HepG2 (cell line): Measurements from ENCODE around the gene SEH1L.
"Not testable (repeated sequence)": the region's sequence is repeated elsewhere in the genome, so short reads cannot be mapped to it uniquely, and the experiment has no call there.

ENCODE experiments used
- AFF4 ChIP-seq: sonication (generic); formaldehyde crosslinking; IDR thresholded peaks from 2 replicates; pipeline ENCODE4 v1.4.0; 2020; ENCODE audit warnings: missing genetic modification reagents
- CHD4 ChIP-seq: fragments of 200-600 bp; sonication (generic); IDR thresholded peaks from 2 replicates; pipeline ENCODE4 v1.7.0; 2017; ENCODE audit warnings: mild to moderate bottlenecking, low read length, borderline replicate concordance
- CTCF ChIP-seq: sonication (generic); formaldehyde crosslinking; IDR thresholded peaks from 2 replicates; pipeline ENCODE4 v1.5.0; 2020; ENCODE audit warnings: mild to moderate bottlenecking, missing genetic modification reagents, moderate library complexity
- EZH2 ChIP-seq: conservative IDR thresholded peaks from 2 replicates; pipeline ENCODE4 v1.6.1; 2012; ENCODE audit warnings: mild to moderate bottlenecking, low read depth, low read length, moderate library complexity
- FOXC1 ChIP-seq: sonication (generic); formaldehyde crosslinking; IDR thresholded peaks from 2 replicates; pipeline ENCODE4 v1.8.0; 2022; ENCODE audit warnings: mild to moderate bottlenecking, missing genetic modification reagents, borderline replicate concordance
- NR2C2 ChIP-seq: sonication (generic); formaldehyde crosslinking; IDR thresholded peaks from 2 replicates; pipeline ENCODE4 v1.4.0; 2020; ENCODE audit warnings: missing genetic modification reagents, mild to moderate bottlenecking, moderate library complexity, borderline replicate concordance
- RXRA ChIP-seq: sonication (generic); formaldehyde crosslinking; IDR thresholded peaks from 2 replicates; pipeline ENCODE4 v1.5.1; 2020; ENCODE audit warnings: missing genetic modification reagents
- ZFP36L2 ChIP-seq: sonication (generic); formaldehyde crosslinking; IDR thresholded peaks from 2 replicates; pipeline ENCODE4 v1.4.0; 2020; ENCODE audit warnings: missing genetic modification reagents
- ZKSCAN1 ChIP-seq: fragments of 150-350 bp; IDR thresholded peaks from 2 replicates; pipeline ENCODE4 v1.6.1; 2014; ENCODE audit warnings: low read length
- ZNF121 ChIP-seq: sonication (generic); formaldehyde crosslinking; IDR thresholded peaks from 2 replicates; pipeline ENCODE4 v1.5.0; 2020; ENCODE audit warnings: mild to moderate bottlenecking, missing genetic modification reagents
- ZNF891 ChIP-seq: sonication (generic); formaldehyde crosslinking; IDR thresholded peaks from 2 replicates; pipeline ENCODE4 v1.5.0; 2020; ENCODE audit warnings: mild to moderate bottlenecking, missing genetic modification reagents
- TF ChIP-seq, protein P1 (sequence below): sonication (generic); formaldehyde crosslinking; conservative IDR thresholded peaks from 2 replicates; pipeline ENCODE4 v1.8.0; 2022; ENCODE audit warnings: missing genetic modification reagents
- TF ChIP-seq, protein P2 (sequence below): sonication (generic); formaldehyde crosslinking; IDR thresholded peaks from 2 replicates; pipeline ENCODE4 v1.4.0; 2020; ENCODE audit warnings: missing genetic modification reagents
- TF ChIP-seq, protein P3 (sequence below): conservative IDR thresholded peaks from 2 replicates; pipeline ENCODE4 v1.6.1; 2018; ENCODE audit warnings: missing genetic modification reagents

DNA sequence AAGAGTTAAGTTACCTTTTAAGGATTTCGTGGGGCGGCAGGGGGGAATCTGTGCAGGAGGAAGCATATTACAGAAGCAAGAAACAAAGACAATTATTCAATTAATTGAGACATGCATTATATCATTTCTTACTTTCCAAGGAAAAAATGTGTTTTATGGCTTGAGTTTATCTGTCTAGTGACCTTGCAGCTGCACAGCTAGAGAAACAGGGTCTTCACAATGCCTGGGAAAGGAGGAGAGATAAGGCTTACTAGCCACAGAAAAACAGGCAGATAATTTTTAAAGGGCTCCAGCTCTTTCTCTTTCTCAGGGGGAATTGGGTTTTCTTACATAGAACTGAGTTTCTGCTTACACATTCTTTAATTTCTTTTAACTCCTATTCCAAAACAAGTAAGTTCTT, 49.5 kb downstream of the SEH1L start:
- not testable (repeated sequence) for TF ChIP-seq RXRA (CRISPR knock-in tag); ZKSCAN1; NR2C2 (CRISPR knock-in tag); ZFP36L2; CHD4; CTCF (CRISPR knock-in tag); FOXC1 (CRISPR knock-in tag); ZNF891 (CRISPR knock-in tag); AFF4 (CRISPR knock-in tag); EZH2; ZNF121 (CRISPR knock-in tag)
- TF ChIP-seq, protein P1, sequence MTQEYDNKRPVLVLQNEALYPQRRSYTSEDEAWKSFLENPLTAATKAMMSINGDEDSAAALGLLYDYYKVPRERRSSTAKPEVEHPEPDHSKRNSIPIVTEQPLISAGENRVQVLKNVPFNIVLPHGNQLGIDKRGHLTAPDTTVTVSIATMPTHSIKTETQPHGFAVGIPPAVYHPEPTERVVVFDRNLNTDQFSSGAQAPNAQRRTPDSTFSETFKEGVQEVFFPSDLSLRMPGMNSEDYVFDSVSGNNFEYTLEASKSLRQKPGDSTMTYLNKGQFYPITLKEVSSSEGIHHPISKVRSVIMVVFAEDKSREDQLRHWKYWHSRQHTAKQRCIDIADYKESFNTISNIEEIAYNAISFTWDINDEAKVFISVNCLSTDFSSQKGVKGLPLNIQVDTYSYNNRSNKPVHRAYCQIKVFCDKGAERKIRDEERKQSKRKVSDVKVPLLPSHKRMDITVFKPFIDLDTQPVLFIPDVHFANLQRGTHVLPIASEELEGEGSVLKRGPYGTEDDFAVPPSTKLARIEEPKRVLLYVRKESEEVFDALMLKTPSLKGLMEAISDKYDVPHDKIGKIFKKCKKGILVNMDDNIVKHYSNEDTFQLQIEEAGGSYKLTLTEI (CRISPR knock-in tag) = not testable (repeated sequence)
- TF ChIP-seq, protein P2, sequence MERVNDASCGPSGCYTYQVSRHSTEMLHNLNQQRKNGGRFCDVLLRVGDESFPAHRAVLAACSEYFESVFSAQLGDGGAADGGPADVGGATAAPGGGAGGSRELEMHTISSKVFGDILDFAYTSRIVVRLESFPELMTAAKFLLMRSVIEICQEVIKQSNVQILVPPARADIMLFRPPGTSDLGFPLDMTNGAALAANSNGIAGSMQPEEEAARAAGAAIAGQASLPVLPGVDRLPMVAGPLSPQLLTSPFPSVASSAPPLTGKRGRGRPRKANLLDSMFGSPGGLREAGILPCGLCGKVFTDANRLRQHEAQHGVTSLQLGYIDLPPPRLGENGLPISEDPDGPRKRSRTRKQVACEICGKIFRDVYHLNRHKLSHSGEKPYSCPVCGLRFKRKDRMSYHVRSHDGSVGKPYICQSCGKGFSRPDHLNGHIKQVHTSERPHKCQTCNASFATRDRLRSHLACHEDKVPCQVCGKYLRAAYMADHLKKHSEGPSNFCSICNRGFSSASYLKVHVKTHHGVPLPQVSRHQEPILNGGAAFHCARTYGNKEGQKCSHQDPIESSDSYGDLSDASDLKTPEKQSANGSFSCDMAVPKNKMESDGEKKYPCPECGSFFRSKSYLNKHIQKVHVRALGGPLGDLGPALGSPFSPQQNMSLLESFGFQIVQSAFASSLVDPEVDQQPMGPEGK (CRISPR knock-in tag) = not testable (repeated sequence)
- TF ChIP-seq, protein P3, sequence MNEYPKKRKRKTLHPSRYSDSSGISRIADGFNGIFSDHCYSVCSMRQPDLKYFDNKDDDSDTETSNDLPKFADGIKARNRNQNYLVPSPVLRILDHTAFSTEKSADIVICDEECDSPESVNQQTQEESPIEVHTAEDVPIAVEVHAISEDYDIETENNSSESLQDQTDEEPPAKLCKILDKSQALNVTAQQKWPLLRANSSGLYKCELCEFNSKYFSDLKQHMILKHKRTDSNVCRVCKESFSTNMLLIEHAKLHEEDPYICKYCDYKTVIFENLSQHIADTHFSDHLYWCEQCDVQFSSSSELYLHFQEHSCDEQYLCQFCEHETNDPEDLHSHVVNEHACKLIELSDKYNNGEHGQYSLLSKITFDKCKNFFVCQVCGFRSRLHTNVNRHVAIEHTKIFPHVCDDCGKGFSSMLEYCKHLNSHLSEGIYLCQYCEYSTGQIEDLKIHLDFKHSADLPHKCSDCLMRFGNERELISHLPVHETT (CRISPR knock-in tag) = not testable (repeated sequence)
